Stimulated activated CD4-positive, alpha-beta T cell treated with anti-CD3 and anti-CD28 coated beads, Interleukin-15, amount 100 ng/mL, for 24 hours (primary cell): ENCODE results near the gene HERC5.

Experiments
- DNase-seq: peaks from one replicate; pipeline ENCODE4 v3.0.0-alpha.2; 2020

HERC5 gene

GRCh38 chr4:88448889-88449288 lies 8.0 kb upstream of the HERC5 start:
- DNase-seq: no peak

DNA sequence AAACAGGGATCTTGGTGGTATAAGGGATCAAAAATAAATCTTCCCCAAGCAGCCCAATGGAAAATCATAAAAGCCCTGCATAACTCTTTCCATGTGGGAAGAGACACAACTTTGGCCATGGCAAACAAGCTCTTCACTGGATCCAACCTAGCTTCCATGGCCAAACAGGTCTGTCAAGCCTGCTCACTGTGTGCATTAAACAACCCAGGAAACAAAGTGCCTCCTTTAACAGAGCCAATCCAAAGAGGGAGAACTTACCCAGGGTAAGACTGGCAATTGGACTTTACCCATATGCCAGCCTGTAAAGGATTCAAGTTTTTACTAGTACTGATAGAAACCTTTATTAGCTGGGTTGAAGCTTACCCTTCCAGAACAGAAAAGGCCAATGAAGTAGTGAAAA lies 7.6 kb upstream of the HERC5 start:
- no peak for DNase-seq

DNA sequence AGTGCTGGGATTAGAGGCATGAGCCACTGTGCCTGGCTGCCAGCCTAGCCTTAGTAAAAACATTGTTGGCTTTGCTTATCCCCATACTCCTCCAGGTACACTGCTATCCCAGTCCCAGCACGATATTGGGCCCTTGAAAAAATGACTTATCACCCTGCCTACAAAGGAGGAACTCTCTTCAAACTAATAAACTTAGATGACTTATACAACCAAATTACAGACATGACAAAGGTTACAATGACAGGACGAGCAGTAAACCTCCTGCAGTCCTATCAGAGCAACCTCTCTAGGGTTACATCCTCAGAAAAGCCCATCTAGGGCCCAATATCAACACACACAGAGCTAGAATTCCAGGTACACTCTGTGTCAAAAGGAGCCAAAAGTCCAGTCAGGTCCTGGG lies 5.7 kb upstream of the HERC5 start:
- DNase-seq: no peak

GRCh38 chr4:88452912-88453311 lies 4.0 kb upstream of the HERC5 start:
- DNase-seq: no peak

DNA sequence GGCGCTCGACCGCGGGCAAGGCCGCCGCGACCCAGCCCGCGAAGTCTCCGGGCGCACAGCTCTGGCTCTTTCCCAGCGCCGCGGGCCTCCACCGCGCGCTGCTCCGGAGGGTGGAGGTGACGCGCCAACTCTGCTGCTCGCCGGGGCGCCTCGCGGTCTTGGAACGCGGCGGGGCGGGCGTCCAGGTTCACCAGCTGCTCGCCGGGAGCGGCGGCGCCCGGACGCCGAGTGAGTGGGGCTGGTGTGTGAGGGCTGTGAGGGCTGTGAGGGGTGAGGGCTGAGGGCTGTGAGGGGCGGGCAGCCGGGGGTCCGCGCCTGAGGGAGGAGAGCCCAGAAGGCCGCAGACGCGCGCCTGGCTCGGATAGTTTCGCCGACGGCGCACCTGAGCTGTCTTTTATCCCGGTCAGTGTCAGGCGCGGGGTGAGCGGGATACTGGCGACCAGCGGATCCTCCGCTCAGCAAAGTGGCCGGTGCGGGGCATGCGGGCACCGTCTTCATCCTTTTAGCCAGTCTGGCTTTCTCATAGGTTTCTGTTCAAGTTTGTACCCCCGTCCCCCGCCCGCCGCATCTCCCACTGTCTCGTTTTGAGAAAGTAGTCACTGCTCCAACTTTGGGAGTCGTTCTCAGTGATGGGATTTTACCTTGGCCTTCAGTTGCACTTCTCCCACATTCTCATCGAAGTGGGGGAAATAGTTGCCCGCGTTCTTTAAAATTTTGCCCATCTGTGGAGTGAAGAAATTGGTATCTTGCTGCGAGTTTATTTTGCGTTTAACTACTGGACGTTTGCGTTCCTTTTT lies 586 bp downstream of the HERC5 start:
- DNase-seq: peak; percentile 54

- DNase-seq: no peak
These were observed 1.3 kb downstream of the HERC5 start for GRCh38 chr4:88458104-88458740.

- no peak for DNase-seq
These were observed 8.8 kb downstream of the HERC5 start for GRCh38 chr4:88465653-88466192.

- DNase-seq: no peak
These were observed 10.5 kb downstream of the HERC5 start for GRCh38 chr4:88467392-88467791.

DNA sequence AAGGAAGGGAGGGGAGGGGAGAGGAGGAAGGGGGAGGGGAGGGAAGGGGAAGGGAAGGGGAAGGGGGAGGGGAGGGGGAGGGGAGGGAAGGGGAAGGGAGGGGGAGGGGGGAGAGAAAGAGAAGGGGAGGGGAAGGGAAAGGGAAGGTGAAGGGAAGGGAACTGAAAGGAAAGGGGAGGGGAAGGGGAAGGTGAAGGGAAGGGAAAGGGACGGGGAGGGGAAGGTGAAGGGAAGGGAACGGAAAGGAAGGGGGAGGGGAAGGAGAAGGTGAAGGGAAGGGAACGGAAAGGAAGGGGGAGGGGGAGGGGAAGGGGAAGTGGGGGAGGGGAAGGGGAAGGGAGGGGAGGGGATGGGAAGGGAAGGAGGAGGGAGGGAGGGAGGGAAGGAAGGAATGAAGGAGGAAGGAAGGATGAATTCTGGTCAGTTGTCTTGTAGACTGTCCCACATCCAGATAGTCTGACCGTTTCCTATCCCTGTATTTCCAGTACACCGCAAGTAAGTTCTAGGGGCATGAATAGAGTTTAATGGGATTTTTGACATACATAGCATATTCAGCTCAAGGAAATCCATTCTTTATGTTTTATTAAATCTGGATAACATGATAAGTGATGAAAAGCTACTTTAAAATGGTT lies 20.4 kb downstream of the HERC5 start:
- DNase-seq: no peak

GRCh38 chr4:88478247-88478646 lies 21.3 kb downstream of the HERC5 start:
- no peak for DNase-seq

- no peak for DNase-seq
These were observed 24.6 kb downstream of the HERC5 start for GRCh38 chr4:88481537-88481936.

DNA sequence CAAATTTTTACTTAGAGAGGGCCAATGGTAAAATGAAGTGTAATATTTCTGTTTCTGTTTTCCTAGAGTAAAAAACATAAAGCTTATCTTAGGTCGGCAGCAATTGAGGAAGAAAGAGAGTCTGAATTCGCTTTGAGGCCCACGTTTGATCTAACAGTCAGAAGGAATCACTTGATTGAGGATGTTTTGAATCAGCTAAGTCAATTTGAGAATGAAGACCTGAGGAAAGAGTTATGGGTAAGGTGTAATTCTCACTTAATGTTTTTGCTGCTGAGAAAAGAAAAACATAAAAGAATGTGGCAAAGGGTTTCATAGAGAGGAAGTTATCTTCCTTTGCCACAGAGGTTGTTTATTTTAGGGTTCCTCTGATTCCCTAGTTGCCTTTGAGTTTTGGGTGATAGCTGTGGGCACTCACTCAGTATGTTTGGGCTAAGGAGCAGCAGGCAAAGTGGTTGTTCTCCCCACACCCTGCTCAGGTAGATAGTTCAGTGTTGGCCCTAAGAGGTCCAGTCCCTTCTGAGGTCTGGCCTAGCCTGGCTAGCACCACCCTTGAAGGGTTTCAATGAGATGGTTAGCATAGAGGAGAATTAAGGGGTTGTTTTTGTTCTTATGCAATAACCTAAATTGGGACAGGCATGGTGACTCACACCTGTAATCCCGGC lies 32.3 kb downstream of the HERC5 start:
- DNase-seq: no peak

GRCh38 chr4:88497859-88498409 lies 41.0 kb downstream of the HERC5 start:
- DNase-seq: no peak

DNA sequence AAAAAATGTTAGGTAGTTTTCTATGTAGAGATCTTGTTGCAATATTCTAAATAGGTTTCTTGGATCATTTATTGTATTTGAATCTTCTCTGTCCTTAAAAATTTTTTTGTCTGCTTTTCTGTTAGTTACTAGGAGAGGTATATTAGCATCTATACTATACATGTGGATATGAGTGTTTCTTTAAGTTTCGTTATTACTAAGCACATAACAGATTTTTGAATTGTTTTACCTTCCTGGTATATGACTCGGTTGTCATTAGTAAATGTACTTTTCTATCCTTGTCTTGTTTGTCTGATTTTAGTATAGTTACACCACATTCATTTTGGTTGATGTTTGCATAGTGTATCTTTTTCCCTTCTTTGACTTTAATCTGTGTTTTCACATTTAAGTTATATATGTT lies 46.4 kb downstream of the HERC5 start:
- DNase-seq: no peak

GRCh38 chr4:88511236-88511635 lies 54.3 kb downstream of the HERC5 start:
- DNase-seq: no peak

DNA sequence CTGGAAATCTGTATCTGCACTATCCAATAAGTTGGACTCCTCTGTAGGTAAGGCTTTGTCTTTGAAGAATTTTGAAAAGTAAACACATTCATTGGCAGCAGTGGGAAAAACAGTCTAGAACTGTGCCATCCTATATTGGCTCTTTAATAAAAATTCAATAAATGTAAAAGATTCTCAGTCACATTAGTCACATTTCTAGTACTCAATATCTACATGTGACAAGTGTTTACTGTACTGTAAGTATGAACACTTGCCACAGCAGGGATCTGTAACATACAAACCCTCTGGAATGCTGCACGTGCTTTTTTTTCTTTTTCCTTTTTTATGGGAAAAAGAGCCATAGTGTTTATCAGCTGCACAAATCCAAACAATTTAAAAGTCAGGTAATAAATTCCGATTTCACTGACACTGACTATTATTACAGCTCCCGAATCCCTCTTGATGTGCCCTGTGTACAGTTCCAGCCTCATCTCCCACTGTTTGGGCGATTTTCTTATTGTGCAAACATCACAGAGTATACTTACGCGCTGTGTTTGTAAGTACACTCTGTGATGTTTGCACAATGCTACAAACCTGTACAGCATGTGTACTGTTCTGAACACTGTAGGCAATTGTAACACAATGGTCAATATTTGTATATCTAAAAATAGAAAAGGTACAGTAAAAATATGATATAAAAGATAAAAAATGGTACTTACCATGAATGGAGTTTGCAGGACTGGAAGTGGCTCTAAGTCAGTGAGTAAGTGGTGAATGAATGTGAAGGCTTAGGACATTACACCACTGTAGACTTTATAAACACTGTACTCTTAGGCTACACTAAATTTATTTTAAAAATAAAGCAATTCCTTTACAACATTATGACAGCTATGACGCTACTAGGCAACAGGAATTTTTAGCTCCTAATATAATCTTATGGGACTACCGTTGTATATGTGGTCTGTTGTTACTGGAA lies 57.9 kb downstream of the HERC5 start:
- DNase-seq: no peak

DNA sequence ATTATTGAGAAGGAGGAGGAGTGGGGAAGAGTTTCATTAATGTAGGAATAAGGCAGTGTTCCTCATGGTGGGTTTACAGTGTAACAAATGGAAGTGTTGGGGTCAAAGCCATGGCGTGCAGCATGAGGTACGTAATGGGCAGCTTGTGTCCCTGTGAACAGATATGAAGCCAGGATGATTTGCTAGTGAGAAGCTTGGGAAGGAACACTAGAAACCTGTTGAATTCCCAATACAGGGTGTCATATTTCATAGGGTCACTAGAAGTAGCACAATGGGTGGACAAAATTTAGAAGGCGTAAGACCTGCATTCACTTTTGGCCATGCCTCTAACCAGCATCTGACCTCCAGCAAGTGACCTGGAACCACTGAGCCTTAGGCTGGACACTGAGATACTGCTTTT lies 59.8 kb downstream of the HERC5 start:
- no peak for DNase-seq

- DNase-seq: no peak
These were observed 60.9 kb downstream of the HERC5 start for GRCh38 chr4:88517825-88518224.

DNA sequence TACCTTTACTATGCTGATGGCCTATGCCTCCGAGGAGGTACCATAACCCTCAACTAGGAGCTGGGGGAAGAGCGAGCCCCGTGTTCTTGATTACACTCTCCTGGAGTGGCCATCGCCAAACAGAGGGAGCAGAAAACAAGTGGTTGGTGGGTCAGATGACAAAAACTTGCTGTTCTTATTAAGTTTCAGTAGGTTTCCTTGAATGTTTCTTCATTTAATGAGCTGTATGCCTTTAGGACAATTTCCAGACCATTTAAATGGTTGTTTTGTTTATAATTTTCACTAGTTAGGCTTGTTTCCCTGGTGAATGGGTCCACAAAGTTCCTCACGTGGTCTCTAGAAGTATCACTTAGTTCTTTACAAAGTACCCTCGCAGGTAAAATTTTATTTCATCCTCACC lies 62.0 kb downstream of the HERC5 start:
- no peak for DNase-seq

- peak; percentile 68 for DNase-seq
These were observed 65.9 kb downstream of the HERC5 start for GRCh38 chr4:88522702-88523324.
